Measurements from ENCODE around the gene MEX3A.
"Not testable (repeated sequence)": the region's sequence is repeated elsewhere in the genome, so short reads cannot be mapped to it uniquely, and the experiment has no call there.

Gene MEX3A

DNA sequence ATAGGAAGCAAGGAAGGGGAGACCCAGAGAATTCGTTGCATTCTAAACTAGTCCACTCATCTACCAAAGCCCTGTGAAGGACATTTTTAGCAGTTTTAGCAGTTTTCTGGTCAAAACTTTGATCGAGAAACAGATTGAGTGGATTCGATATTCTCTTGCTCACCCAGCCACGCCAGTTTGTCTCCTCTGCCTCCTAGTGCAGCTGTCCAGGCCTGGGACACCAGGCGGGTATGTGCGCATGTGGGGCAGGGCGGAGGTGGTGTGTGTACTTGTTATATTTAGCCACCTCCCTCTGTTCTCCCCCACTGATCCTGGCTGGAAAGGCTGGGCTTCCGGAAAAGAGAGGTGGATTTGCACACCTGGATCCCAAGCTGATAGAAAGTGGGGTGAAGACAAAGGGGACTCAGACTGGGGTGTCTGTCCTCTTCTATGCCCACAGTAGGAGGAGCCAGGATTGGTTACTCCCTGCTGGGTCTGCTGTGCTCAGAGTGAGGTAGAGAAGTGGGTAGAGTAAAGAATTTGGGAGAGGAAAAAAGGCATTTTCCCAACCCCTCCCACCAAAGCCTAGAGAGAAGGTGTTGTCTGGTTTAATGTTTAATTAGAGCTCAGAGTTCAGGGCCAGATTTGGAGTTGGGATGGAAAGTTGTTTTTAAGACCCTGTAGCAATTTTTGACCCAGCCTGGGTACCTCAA lies 36.1 kb upstream of the MEX3A start:
- FAIRE-seq: no peak
- DNase-seq (ENCODE audit: low spot score): no peak

DNA sequence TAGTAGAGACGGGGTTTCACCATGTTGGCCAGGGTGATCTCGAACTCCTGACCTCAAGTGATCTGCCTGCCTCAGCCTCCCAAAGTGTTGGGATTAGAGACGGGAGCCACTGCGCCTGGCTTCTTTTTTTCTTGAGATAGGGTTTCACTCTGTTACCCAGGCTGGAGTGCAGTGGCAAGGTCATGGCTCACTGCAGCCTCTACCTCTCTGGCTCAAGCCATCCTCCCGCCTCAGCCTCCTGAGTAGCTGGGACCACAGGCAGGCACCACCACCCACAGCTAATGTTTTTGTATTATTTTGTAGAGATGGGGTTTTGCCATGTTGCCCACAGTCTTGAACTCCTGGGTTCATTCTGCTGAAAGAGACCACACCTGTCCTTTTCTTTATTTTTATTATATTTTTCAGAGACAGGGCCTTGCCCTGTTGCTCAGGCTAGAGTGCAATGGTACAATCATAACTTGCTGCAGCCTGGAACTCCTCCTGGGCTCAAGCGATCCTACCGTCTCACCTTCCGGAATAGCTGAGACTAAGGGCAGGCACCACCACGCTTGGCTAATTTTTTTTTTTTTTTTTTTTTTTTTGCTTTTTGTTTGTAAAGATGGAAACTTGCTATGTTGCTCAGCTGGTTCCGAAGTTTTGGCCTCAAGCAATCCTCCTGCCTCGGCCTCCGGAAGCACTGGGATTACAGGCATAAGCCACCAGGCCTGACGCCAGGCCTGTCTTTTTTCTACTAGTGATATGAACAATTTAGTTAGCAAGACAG lies 35.3 kb upstream of the MEX3A start:
- FAIRE-seq (no peak), DNase-seq (ENCODE audit: low spot score) (no peak)

DNA sequence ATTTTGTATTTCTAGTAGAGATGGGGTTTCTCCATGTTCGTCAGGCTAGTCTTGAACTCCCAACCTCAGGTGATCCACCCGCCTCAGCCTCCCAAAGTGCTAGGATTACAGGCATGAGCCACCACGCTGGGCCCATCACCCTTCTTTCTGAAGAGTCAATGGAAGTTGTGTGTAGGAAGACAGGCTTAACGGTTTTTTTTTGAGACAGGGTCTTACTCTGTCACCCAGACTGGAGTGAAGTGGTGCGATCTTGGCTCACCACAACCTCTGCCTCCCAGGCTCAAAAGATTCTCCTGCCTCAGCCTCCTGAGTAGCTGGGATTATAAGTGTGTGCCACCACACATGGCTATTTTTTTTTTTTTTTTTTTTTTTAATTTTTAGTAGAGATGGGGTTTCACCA lies 34.5 kb upstream of the MEX3A start:
- not testable (repeated sequence) for DNase-seq (ENCODE audit: low spot score); FAIRE-seq

DNA sequence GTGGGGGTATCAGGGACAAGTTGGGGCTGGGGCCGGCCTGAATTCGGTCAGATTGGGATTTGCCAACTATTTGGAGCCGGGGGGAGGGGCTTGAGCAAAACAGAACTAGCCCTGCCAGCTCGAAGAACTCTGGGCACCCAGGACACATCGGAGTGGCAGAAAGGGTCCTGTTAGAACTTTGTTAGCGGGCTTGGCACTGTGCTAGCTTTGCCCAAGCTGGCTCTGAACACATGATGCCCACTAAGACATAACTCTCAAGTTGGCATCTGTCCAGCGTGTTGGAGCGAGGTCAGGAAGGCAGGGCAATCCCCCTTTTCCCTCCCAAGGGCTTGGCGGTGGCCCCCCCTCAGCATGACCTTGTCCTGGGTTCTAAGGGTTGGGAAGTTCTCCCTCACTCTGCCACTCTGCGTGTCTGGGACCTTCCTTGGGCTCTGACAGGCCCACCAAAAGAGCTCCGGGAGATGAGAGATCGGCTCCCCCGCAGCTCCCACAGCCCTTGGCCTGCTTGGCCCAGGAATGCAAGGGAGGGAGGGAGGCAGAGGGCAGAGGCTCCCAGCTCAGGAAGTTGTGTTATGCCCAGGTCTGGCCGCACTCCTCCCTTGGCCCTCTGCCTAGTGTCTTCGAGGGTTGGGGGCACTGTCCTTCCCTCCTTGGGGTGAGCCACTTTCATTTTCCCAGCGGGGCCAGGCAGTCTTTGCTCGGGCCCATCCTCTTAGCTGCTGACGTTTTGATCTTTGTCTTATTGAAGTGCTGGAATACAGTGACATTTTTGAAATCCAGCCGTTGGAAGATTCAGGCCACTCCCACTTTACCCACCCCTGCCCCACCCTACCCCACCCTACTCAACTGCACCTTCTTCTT lies 33.5 kb upstream of the MEX3A start:
- DNase-seq (ENCODE audit: low spot score) (peak; percentile 81), FAIRE-seq (no peak)

DNA sequence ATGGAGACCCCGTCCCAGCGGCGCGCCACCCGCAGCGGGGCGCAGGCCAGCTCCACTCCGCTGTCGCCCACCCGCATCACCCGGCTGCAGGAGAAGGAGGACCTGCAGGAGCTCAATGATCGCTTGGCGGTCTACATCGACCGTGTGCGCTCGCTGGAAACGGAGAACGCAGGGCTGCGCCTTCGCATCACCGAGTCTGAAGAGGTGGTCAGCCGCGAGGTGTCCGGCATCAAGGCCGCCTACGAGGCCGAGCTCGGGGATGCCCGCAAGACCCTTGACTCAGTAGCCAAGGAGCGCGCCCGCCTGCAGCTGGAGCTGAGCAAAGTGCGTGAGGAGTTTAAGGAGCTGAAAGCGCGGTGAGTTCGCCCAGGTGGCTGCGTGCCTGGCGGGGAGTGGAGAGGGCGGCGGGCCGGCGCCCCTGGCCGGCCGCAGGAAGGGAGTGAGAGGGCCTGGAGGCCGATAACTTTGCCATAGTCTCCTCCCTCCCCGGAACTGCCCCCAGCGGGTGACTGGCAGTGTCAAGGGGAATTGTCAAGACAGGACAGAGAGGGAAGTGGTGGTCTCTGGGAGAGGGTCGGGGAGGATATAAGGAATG lies 32.8 kb upstream of the MEX3A start:
- FAIRE-seq (no peak), DNase-seq (ENCODE audit: low spot score) (peak; percentile 28)

DNA sequence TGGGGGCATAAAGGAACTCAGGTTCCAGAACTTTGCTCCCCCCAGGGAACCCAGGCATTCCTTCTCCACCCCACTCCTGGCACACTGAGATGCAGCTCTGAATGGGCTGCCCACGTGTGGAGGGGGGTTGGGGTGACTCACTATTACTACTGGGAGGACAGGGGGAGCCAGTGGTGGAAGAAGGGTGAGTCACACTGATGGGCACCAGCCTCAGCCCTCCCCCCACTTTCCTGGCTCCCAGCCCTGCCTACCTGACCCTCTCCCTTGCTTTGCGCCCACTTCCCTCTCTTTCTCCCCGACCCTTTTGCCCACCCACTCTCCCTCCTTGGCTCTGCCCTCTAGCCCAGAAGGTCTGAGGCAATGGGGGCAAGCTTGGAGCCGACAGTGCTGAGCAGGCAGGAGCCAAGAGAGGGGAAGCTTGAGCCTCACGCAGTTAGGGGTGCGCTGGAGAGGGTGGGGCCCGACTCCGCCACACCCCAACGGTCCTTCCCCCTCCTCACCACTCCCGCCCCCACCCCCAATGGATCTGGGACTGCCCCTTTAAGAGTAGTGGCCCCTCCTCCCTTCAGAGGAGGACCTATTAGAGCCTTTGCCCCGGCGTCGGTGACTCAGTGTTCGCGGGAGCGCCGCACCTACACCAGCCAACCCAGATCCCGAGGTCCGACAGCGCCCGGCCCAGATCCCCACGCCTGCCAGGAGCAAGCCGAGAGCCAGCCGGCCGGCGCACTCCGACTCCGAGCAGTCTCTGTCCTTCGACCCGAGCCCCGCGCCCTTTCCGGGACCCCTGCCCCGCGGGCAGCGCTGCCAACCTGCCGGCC lies 32.0 kb upstream of the MEX3A start, which contains the start of gene LMNA:
Gene LMNA, plus strand, starts transcription at position 611 of the 818 bp plus-strand sequence. CDS start 208 bp downstream, outside the sequence.
- DNase-seq (ENCODE audit: low spot score): peak; percentile 95
- peak; percentile 56 for FAIRE-seq

DNA sequence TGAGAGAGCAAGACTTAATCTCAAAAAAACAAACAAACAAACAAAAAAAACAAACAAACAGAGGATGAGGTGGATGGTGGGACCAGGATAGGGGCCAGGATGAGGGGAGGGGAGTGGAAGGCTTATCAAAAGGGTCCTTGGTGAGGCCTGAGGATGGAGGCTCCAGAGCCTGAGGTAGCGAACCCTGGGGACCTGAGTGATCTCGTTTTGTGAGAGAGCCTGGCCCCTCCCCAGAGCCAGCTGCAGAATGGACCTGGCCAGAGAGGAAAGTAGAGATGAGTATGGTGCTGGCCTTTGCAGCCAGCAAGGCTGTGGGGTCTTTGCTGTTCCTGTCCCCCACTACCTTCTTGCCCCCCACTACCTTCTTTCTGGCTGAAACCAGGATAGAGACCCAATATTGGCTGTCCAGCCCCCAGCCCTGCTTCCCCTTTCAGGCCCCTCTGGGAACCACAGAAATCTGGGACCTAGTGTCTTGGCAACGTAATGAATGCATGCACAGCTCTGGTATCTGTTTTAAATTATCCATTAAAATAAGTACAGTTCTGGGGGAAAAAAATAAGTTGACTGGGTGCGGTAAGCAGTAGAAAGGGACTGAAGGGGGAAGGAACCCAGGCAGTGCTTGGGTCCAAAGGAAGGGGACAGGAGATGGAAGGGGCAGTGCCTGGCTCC lies 31.2 kb upstream of the MEX3A start:
- FAIRE-seq (no peak), DNase-seq (ENCODE audit: low spot score) (no peak)

DNA sequence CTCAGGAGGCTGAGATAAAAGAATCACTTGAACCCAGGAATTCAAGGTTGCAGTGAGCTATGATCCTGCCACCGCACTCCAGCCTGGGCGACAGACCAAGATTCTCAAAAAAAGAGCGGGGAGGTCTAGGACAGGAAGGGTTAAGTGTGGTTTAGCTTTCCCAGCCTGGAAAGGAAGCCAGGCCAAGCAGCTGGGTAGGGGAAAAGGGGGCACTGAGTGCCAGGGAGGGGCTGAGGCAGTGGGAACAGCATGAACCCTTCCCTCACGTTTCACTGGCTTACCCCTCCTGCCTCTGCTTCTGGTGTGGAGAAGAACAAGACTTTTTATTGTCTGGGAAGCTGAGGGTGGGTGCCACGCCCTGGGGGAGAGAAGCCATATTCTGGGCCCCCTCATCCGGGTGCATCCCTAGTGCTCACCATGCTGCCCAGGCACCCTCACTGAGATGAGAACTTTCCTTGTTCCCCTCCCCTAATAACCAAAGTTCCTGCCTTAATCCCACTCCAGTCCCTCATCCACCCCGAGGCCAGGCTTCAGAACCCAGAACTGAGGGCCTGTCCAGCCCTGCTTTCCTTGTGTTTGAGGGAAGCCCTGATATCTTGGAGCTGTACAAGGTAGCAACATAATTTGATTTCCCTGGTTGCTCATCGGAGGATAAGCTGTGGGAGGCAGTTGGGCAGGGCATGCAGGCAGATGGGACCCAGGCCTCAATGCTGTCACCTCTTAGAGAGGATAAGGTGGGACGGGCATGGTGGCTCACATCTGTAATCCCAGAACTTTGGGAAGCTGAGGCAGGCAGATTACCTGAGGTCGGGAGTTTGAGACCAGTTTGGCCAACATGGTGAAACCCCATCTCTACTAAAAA lies 30.2 kb upstream of the MEX3A start:
- FAIRE-seq (no peak), DNase-seq (ENCODE audit: low spot score) (no peak)

DNA sequence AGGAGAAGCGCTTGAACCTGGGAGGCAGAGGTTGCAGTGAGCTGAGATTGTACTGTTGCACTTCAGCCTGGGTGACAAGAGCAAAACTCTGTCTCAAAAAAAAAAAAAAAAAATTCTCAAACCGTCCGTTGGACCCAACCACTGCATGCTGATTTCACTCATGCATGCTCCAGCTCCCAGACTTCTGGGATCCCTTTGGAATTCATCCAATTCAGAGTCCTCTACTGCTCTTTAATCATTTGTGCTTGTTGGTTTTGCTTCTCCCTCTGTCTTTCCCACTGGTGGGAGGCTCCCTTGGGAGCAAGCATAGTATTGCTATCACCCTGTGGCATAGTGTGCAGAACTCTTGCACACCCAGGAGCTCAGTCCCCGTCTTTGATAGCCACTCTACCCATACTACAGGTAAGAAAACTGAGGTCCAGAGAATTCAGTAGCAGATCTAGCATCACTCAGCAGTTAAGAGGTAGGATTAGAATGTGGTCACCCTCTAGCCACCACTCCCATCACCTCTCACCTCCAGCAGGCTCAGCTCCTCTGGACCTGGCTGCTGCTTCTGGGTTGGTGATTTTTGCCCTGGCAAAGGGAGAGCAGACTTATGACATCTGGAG lies 29.2 kb upstream of the MEX3A start:
- peak; percentile 87 for DNase-seq (ENCODE audit: low spot score)
- FAIRE-seq: peak; percentile 87

DNA sequence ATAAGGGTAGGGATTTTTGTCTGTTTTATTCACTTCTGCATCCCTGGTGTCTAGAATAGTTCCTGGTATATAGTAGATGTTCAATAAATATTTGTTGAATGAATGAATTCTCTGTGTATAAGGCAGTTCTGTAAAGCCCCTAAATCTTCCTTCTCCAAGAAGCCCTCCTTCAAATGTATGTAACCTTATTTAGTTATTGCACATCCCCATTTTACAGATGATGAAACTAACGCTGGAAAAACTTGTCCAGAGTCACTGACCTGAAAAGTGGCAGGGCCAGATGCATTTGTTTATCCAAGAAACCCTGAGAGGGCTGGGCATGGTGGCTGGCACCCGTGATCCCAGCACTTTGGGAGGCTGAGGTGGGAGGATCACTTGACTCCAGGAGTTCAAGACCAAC lies 28.0 kb upstream of the MEX3A start:
- FAIRE-seq: no peak
- no peak for DNase-seq (ENCODE audit: low spot score)

DNA sequence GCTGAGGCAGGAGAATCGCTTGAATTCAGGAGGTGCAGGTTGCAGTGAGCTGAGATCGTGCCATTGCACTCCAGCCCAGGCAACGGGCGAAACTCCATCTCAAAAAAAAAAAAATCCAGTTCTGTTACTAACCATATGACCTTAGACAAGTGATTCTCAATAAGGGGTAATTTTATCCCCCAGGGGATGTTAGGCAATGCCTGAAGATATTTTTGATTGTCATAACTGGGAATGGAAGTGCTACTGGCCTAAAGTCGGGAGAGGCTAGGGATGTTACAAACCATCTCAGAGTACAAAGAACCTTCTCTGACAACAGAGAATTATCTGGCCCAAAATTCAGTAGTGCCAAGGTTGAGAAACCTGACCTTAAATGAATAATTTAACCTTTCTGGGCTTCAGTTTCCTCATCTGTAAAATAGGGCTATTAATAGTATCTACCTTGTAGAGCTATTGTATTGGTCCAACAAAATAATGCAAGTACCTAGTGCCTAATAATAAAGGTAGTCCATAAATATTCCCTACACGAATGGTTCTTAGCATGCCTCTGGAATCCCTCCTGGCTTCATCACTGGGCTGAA lies 26.5 kb upstream of the MEX3A start:
- DNase-seq (ENCODE audit: low spot score) (no peak), FAIRE-seq (no peak)

DNA sequence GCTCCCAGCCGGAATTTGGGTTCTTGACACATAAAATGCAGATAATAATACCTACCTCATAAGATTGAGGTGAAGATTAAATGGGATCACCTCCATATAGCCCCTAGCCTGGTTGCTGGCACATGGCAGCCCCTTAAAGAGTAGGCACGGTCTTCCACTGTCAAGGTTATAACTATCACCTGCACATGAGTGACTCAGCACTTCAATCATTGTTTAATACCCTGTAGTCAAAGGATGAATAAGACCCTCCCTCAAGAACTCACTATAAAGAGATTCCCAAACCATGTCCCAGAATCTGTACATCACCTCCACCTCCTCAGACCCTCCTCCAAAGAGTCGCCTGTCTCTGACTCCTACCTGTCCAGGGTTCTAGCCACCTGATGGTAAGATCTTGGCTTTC lies 25.8 kb upstream of the MEX3A start:
- DNase-seq (ENCODE audit: low spot score) (no peak), FAIRE-seq (no peak)

DNA sequence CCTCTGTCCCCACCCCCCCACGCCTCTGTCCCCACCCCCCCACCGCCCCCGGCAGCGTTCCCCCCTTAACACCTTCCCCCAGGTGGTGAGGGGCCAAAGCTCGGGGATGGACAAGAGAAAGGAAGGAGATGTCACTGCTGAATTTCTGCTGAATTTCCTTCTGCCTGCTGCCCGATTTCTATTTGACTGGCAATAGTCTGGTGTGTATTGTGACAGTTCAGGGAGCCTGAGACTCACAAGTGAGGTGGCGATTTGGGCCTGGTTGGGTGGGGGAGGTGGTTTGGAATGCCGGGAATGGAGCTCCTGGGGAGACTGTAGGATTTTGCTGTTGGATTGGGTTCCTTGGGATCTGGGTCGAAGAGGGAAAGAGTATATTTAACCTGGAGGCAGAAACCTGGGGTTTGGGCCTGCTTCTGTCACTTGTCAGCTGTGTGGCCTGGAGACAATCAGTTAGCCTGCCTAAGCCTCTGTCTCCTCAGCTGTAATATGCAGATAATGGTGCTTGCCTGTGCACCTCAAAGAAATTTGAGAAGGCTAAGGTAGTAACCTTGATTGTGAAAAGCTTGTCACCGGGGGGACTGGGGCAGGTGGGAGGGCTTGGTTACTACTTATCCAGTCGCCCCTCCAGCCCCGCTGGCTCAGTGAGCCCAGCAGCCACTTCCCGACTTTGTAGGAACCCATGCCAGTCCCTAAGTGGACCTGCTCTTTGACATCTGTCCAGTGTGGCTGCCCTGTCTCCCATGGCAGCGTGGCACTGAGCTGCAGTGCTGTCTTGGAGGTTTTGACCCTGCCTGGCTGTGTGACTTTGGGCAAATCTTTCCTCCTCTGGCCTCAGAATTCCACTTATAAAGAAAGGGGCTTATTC lies 24.6 kb upstream of the MEX3A start:
- DNase-seq (ENCODE audit: low spot score): peak; percentile 13
- no peak for FAIRE-seq

DNA sequence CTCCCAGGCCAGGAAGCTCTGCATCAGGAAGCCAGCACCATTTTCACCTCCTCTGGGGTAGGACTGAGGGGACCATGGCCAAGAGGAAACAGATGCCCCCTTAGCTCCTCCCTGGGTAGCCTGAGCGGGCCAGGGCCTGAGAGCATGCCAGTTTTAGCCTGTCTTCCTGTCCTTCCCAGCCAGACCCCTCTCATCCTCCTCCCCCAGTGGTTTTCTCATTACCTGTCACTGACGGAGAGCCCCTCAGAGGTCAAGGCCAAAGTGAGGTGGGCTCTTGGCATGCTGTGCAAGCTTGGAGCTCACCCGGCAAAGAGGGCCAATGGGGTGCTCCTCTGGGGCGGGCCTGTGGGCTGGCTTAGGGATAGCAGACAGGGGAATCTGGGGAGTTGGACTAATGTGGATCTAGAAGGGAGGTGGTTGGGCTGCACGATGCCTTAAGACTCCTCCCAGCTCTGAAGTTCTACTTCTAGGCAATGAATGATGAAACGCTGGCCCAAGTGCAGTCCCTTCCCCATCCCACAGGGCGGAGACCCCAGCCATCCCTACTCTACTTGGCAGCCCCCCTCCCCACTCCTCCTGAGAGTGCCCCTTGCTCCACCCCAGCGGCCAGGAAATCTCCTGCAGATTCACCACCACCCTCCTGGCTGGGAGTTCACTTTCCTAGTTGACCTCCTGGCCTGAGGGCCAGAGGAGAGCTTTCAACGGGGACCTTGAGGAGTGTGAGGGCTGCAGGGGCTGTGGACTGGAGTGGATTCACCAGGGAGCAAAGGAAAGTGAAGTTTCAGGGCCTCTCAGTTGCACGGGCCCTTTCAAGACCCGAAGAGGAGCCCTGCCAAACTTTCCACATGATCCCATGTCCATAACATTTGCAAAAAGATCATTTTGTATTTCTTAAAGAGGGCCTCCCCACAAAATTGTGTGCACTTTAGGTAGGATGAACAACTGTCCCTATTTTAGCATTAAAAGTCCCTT lies 22.9 kb upstream of the MEX3A start:
- no peak for FAIRE-seq
- DNase-seq (ENCODE audit: low spot score): no peak

DNA sequence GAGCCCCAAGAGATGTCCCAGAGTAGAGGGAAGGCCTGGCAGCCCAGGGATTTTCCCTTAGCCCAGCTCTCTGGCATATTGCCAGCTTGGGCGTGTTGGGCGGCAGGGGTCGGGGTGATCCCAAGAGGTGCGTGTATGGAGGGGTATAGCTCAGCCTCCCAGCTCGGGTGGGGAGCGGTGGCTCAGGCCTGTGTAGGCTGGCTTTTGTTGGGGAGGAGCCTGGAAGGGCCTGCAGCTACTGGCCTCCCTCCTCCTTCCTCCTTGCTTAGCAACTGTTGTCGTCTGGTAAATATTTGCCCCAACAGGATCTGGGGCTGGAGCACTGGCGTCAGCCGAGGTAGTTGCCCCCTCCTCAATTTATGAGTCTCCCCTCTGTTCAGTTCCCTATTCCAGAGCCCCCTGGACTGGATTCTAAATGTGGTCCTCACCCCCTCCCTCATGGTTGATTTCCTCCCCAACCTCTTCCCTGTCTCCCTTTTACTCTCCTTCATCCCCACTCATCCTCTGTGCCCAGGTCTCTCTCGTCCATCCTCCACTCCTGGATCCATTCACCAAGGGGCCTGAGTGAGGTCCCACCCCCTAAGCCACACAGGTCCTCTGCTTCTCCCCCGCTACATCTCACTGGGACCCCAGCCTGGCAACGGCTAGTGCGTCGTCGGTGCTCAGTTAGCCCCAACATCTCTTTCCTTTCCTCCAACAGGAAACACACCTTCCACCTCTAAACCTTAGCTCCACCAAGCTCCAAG lies 22.0 kb upstream of the MEX3A start:
- peak; percentile 50 for DNase-seq (ENCODE audit: low spot score)

More for the DNA sequence above, 22.0 kb upstream of the MEX3A start:
- no peak for FAIRE-seq

Measured in RCC 7860 (cell line).